Activated naive CD8-positive, alpha-beta T cell treated with anti-CD3 and anti-CD28 coated beads, Interleukin-2, amount 10 ng/mL, durations not matched to agents 7 days and 5 days (primary cell): Measurements from ENCODE around the gene DGLUCY. TPM values are rescaled to one million over a fixed set of nuclear protein-coding genes. Genes with fewer than 3 reads are reported as not detected.
"Not testable (repeated sequence)": the region's sequence is repeated elsewhere in the genome, so short reads cannot be mapped to it uniquely, and the experiment has no call there.

ENCODE experiments used
- ATAC-seq: fragments of 150-1000 bp; cut with Tn5 transposase; one replicate; pipeline ENCODE4 v1.10.0; 2021; ENCODE audit warnings: low read depth, moderate library complexity
- POLR2A ChIA-PET: fragments of 350-600 bp; sonication (Branson Sonifier 250); formaldehyde crosslinking; loops from one replicate; lab custom pipeline; 2021; ENCODE audit warnings: antibody characterized with exemption; lab: Charles Lee
- DNase-seq: peaks from one replicate; pipeline ENCODE4 v3.0.0; 2021
- H3K27ac Mint-ChIP-seq: one replicate; pipeline ENCODE4 v1.8.0; 2022; ENCODE audit warnings: mild to moderate bottlenecking, mixed read lengths
- H3K27me3 Mint-ChIP-seq: one replicate; pipeline ENCODE4 v1.8.0; 2022; ENCODE audit warnings: mild to moderate bottlenecking, moderate library complexity, mixed read lengths
- H3K36me3 Mint-ChIP-seq: one replicate; pipeline ENCODE4 v1.8.0; 2021; ENCODE audit warnings: mild to moderate bottlenecking, mixed read lengths
- H3K4me1 Mint-ChIP-seq: one replicate; pipeline ENCODE4 v1.8.0; 2021; ENCODE audit warnings: mixed read lengths
- H3K4me3 Mint-ChIP-seq: one replicate; pipeline ENCODE4 v1.8.0; 2022; ENCODE audit warnings: mild to moderate bottlenecking, moderate library complexity, mixed read lengths
- H3K9me3 Mint-ChIP-seq: one replicate; pipeline ENCODE4 v1.8.0; 2021; ENCODE audit warnings: mixed read lengths
- total RNA-seq, 2 experiments: library from RNA; stranded (reverse); gene quantifications; one replicate each; pipeline ENCODE4 v1.2.3, GENCODE V29; 2021

The DGLUCY gene
- total RNA-seq, 2 experiments from 2014 or later, result 135 to 136 TPM

- no peak for DNase-seq
- peak overlapping the region; percentile 23 for H3K27ac Mint-ChIP-seq
Observed at GRCh38 chr14:91089958-91090535, 23.8 kb upstream of the DGLUCY start.

GRCh38 chr14:91090743-91091142 lies 23.1 kb upstream of the DGLUCY start:
- POLR2A ChIA-PET, result interaction anchor here (0.6 to 1.1 kb wide), 2 partner anchors 10 to 12 kb away, joined by 3 read pairs; no protein-coding TSS in a partner anchor
- no peaks in the 10 kb centered on the region for H3K9me3 Mint-ChIP-seq

More at GRCh38 chr14:91089958-91090535, 23.8 kb upstream of the DGLUCY start:
- no peak overlapping the region for H3K4me3 Mint-ChIP-seq
- peaks cover 8% of the 10 kb centered on the region for H3K36me3 Mint-ChIP-seq
- no peaks in the 10 kb centered on the region for H3K27me3 Mint-ChIP-seq
- no peak for ATAC-seq
- POLR2A ChIA-PET, result interaction anchor here (1.1 kb wide), 1 partner anchor 9 kb away, joined by 3 read pairs; no protein-coding TSS in a partner anchor
- H3K9me3 Mint-ChIP-seq, result peaks cover 2% of the 10 kb centered on the region
- peaks cover 18% of the 10 kb centered on the region for H3K4me1 Mint-ChIP-seq

GRCh38 chr14:91092073-91092472 lies 21.8 kb upstream of the DGLUCY start:
- Mint-ChIP-seq H3K4me1 (peaks cover 15% of the 10 kb centered on the region), H3K27me3 (no peaks in the 10 kb centered on the region), H3K4me3 (no peak overlapping the region), H3K36me3 (peaks cover 8% of the 10 kb centered on the region), H3K9me3 (no peaks in the 10 kb centered on the region), H3K27ac (peak overlapping the region; percentile 26)
- DNase-seq (no peak), ATAC-seq (no peak)
- POLR2A ChIA-PET, result no interaction called here

More at GRCh38 chr14:91090743-91091142, 23.1 kb upstream of the DGLUCY start:
- ATAC-seq (no peak), DNase-seq (no peak)
- Mint-ChIP-seq H3K27me3 (no peaks in the 10 kb centered on the region), H3K27ac (no peak overlapping the region), H3K4me1 (peaks cover 18% of the 10 kb centered on the region), H3K36me3 (peaks cover 7% of the 10 kb centered on the region), H3K4me3 (no peak overlapping the region)

GRCh38 chr14:91093743-91094472 lies 20.0 kb upstream of the DGLUCY start:
- POLR2A ChIA-PET, result interaction anchor here (0.5 to 1.1 kb wide), 3 partner anchors 11 to 20 kb away, joined by 4 to 6 read pairs (median 4); partner anchors contain the start of gene DGLUCY
- not testable (repeated sequence) for H3K27me3 Mint-ChIP-seq, H3K4me3 Mint-ChIP-seq, H3K36me3 Mint-ChIP-seq, H3K9me3 Mint-ChIP-seq, H3K27ac Mint-ChIP-seq, ATAC-seq, DNase-seq, H3K4me1 Mint-ChIP-seq

GRCh38 chr14:91094772-91095171 lies 19.1 kb upstream of the DGLUCY start:
- Mint-ChIP-seq H3K4me1 (peaks cover 6% of the 10 kb centered on the region), H3K4me3 (no peak overlapping the region)
- POLR2A ChIA-PET, result interaction anchor here (0.5 to 1.1 kb wide), 3 partner anchors 12 to 19 kb away, joined by 4 to 6 read pairs (median 4); partner anchors contain the start of gene DGLUCY

GRCh38 chr14:91095178-91095577 lies 18.7 kb upstream of the DGLUCY start:
- H3K27ac Mint-ChIP-seq, result no peak overlapping the region
- no peaks in the 10 kb centered on the region for H3K27me3 Mint-ChIP-seq
- POLR2A ChIA-PET, result interaction anchor here (1.1 kb wide), 1 partner anchor 12 kb away, joined by 4 read pairs; no protein-coding TSS in a partner anchor
- peaks cover 2% of the 10 kb centered on the region for H3K9me3 Mint-ChIP-seq
- H3K4me3 Mint-ChIP-seq, result no peak overlapping the region
- H3K4me1 Mint-ChIP-seq, result peaks cover 3% of the 10 kb centered on the region
- peaks cover 8% of the 10 kb centered on the region for H3K36me3 Mint-ChIP-seq
- ATAC-seq (no peak), DNase-seq (no peak)

More at GRCh38 chr14:91094772-91095171, 19.1 kb upstream of the DGLUCY start:
- peaks cover 2% of the 10 kb centered on the region for H3K9me3 Mint-ChIP-seq
- H3K27me3 Mint-ChIP-seq, result no peaks in the 10 kb centered on the region
- H3K36me3 Mint-ChIP-seq, result peaks cover 8% of the 10 kb centered on the region
- H3K27ac Mint-ChIP-seq, result no peak overlapping the region
- ATAC-seq (no peak), DNase-seq (no peak)

GRCh38 chr14:91097657-91098056 lies 16.2 kb upstream of the DGLUCY start:
- DNase-seq, H3K4me3 Mint-ChIP-seq, H3K27me3 Mint-ChIP-seq, H3K9me3 Mint-ChIP-seq, H3K36me3 Mint-ChIP-seq, H3K4me1 Mint-ChIP-seq, H3K27ac Mint-ChIP-seq, ATAC-seq: not testable (repeated sequence)
- POLR2A ChIA-PET, result interaction anchor here (0.7 to 1.4 kb wide), 4 partner anchors 10 to 1489 kb away, joined by 3 to 4 read pairs (median 4); partner anchors contain the start of genes DGLUCY and RPS6KA5

- H3K36me3 Mint-ChIP-seq, result peaks cover 10% of the 10 kb centered on the region
- no peak overlapping the region for H3K4me3 Mint-ChIP-seq
- POLR2A ChIA-PET, result interaction anchor here (1.0 to 1.1 kb wide), 2 partner anchors 9 to 38 kb away, joined by 3 to 4 read pairs; partner anchors contain the start of gene RPS6KA5
- ATAC-seq, result no peak
- no peaks in the 10 kb centered on the region for H3K27me3 Mint-ChIP-seq
- no peak overlapping the region for H3K27ac Mint-ChIP-seq
- peaks cover 3% of the 10 kb centered on the region for H3K4me1 Mint-ChIP-seq
- peaks cover 2% of the 10 kb centered on the region for H3K9me3 Mint-ChIP-seq
- no peak for DNase-seq
Observed at GRCh38 chr14:91098591-91098990, 15.3 kb upstream of the DGLUCY start.

- ATAC-seq (no peak), DNase-seq (no peak)
- H3K9me3 Mint-ChIP-seq, result peaks cover 2% of the 10 kb centered on the region
- H3K4me3 Mint-ChIP-seq, result no peak overlapping the region
- H3K36me3 Mint-ChIP-seq, result peaks cover 11% of the 10 kb centered on the region
- H3K27me3 Mint-ChIP-seq, result no peaks in the 10 kb centered on the region
- POLR2A ChIA-PET, result no interaction called here
- no peak overlapping the region for H3K27ac Mint-ChIP-seq
- peaks cover 3% of the 10 kb centered on the region for H3K4me1 Mint-ChIP-seq
Observed at GRCh38 chr14:91100102-91100501, 13.8 kb upstream of the DGLUCY start.

GRCh38 chr14:91103116-91103515 lies 10.8 kb upstream of the DGLUCY start:
- ATAC-seq, result no peak
- Mint-ChIP-seq H3K4me3 (no peak overlapping the region), H3K36me3 (peaks cover 11% of the 10 kb centered on the region), H3K9me3 (no peaks in the 10 kb centered on the region), H3K27ac (peak overlapping the region; percentile 28), H3K27me3 (no peaks in the 10 kb centered on the region), H3K4me1 (peaks cover 9% of the 10 kb centered on the region)
- DNase-seq, result no peak
- POLR2A ChIA-PET, result no interaction called here

GRCh38 chr14:91108941-91109611 lies 4.8 kb upstream of the DGLUCY start:
- Mint-ChIP-seq H3K36me3 (peaks cover 8% of the 10 kb centered on the region), H3K27ac (peak overlapping the region; percentile 79), H3K9me3 (no peaks in the 10 kb centered on the region), H3K4me1 (peaks cover 41% of the 10 kb centered on the region), H3K4me3 (peak overlapping the region; percentile 37), H3K27me3 (no peaks in the 10 kb centered on the region)
- POLR2A ChIA-PET, result no interaction called here
- DNase-seq (peak; percentile 44), ATAC-seq (no peak)

- H3K4me1 Mint-ChIP-seq, result peaks cover 49% of the 10 kb centered on the region
- POLR2A ChIA-PET, result interaction anchor here (0.6 to 0.7 kb wide), 2 partner anchors 32 to 313 kb away, joined by 3 to 5 read pairs; no protein-coding TSS in a partner anchor
- no peaks in the 10 kb centered on the region for H3K9me3 Mint-ChIP-seq
- no peaks in the 10 kb centered on the region for H3K27me3 Mint-ChIP-seq
- ATAC-seq (no peak), DNase-seq (no peak)
- peaks cover 17% of the 10 kb centered on the region for H3K36me3 Mint-ChIP-seq
- H3K27ac Mint-ChIP-seq, result no peak overlapping the region
- no peak overlapping the region for H3K4me3 Mint-ChIP-seq
Observed at GRCh38 chr14:91111443-91111842, 2.4 kb upstream of the DGLUCY start.

- H3K4me3 Mint-ChIP-seq, result peak overlapping the region; percentile 96
- H3K4me1 Mint-ChIP-seq, result peaks cover 57% of the 10 kb centered on the region
- H3K27ac Mint-ChIP-seq, result peak overlapping the region; percentile 95
- POLR2A ChIA-PET, result interaction anchor here (0.6 kb wide), 1 partner anchor 16 kb away, joined by 4 read pairs; no protein-coding TSS in a partner anchor
- DNase-seq (no peak), ATAC-seq (no peak)
- H3K9me3 Mint-ChIP-seq, result no peaks in the 10 kb centered on the region
- H3K36me3 Mint-ChIP-seq, result peaks cover 23% of the 10 kb centered on the region
- no peaks in the 10 kb centered on the region for H3K27me3 Mint-ChIP-seq
Observed at GRCh38 chr14:91112194-91112593, 1.7 kb upstream of the DGLUCY start.
